Measurements from ENCODE around the gene ACAT1. TPM values are rescaled to one million over a fixed set of nuclear protein-coding genes. Genes with fewer than 3 reads are reported as not detected.

The ACAT1 gene
- total RNA-seq, 1 experiment from 2014 or later = 118 TPM

DNA sequence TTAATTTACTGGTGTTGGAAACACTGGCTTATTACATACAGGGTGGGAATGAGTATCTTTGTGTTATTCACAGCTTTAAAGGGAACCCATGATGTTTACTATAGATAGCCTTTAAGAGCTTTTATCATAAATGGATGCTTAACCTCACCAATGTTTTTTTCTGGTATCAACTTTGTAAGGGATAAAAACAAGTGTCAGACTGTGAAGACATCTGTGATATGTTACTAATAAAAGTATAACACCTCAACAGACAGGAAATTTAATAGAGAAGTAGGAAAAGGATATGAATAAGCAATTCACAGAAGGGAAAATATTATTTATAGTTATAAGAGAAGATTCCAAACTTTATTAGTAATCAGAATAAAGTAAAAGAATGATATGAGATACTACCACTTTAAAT, 46.3 kb downstream of the ACAT1 start:
- Histone ChIP-seq H3K27me3 (replicated peaks; ENCODE audit: insufficient read depth, low read depth, low read length, poor library complexity) (no peaks in the 10 kb centered on the region), H3K4me1 (ENCODE audit: insufficient read depth, low read length, poor library complexity, severe bottlenecking) (no peaks in the 10 kb centered on the region), H3K27ac (ENCODE audit: low read depth, low read length, poor library complexity, severe bottlenecking) (no peak overlapping the region), H3K9me3 (ENCODE audit: low read depth, low read length, poor library complexity, severe bottlenecking) (no peaks in the 10 kb centered on the region), H3K4me3 (ENCODE audit: low read depth, low read length, poor library complexity, severe bottlenecking) (no peak overlapping the region), H3K36me3 (ENCODE audit: insufficient read depth, low read length, poor library complexity, severe bottlenecking) (peaks cover 57% of the 10 kb centered on the region)
- POLR2A ChIA-PET (ENCODE audit: low non-redundant PET) = no interaction called here
- intact Hi-C loops (cut with micrococcal nuclease; ENCODE audit: unreplicated experiment) = no loop called here
- no peak for DNase-seq (ENCODE audit: low spot score)
- CTCF ChIA-PET = no interaction called here
- BruUV-seq (replicated peaks) = no TSS peak
- no peak for TF ChIP-seq EZH2 (IDR thresholded peaks at IDR 0.05; ENCODE audit: borderline replicate concordance, low read depth, low read length, poor library complexity, severe bottlenecking)
- TF ChIP-seq, protein P1, sequence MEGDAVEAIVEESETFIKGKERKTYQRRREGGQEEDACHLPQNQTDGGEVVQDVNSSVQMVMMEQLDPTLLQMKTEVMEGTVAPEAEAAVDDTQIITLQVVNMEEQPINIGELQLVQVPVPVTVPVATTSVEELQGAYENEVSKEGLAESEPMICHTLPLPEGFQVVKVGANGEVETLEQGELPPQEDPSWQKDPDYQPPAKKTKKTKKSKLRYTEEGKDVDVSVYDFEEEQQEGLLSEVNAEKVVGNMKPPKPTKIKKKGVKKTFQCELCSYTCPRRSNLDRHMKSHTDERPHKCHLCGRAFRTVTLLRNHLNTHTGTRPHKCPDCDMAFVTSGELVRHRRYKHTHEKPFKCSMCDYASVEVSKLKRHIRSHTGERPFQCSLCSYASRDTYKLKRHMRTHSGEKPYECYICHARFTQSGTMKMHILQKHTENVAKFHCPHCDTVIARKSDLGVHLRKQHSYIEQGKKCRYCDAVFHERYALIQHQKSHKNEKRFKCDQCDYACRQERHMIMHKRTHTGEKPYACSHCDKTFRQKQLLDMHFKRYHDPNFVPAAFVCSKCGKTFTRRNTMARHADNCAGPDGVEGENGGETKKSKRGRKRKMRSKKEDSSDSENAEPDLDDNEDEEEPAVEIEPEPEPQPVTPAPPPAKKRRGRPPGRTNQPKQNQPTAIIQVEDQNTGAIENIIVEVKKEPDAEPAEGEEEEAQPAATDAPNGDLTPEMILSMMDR (conservative IDR thresholded peaks at IDR 0.05; ENCODE audit: low read depth, low read length) = no peak

GRCh38 chr11:108170184-108170583, 48.8 kb downstream of the ACAT1 start:
- TF ChIP-seq EZH2 (IDR thresholded peaks at IDR 0.05; ENCODE audit: borderline replicate concordance, low read depth, low read length, poor library complexity, severe bottlenecking) = no peak
- TF ChIP-seq, protein P1 (conservative IDR thresholded peaks at IDR 0.05; ENCODE audit: low read depth, low read length) = no peak
- H3K4me3 ChIP-seq (ENCODE audit: low read depth, low read length, poor library complexity, severe bottlenecking) = no peak overlapping the region
- DNase-seq (ENCODE audit: low spot score) = no peak
- no TSS peak for BruUV-seq (replicated peaks)
- intact Hi-C loops (cut with micrococcal nuclease; ENCODE audit: unreplicated experiment) = no loop called here
- H3K9me3 ChIP-seq (ENCODE audit: low read depth, low read length, poor library complexity, severe bottlenecking) = no peaks in the 10 kb centered on the region
- peaks cover 69% of the 10 kb centered on the region for H3K36me3 ChIP-seq (ENCODE audit: insufficient read depth, low read length, poor library complexity, severe bottlenecking)
- ChIA-PET POLR2A (ENCODE audit: low non-redundant PET) (no interaction called here), CTCF (no interaction called here)
- no peaks in the 10 kb centered on the region for H3K27me3 ChIP-seq (replicated peaks; ENCODE audit: insufficient read depth, low read depth, low read length, poor library complexity)
- H3K27ac ChIP-seq (ENCODE audit: low read depth, low read length, poor library complexity, severe bottlenecking) = no peak overlapping the region
- H3K4me1 ChIP-seq (ENCODE audit: insufficient read depth, low read length, poor library complexity, severe bottlenecking) = no peaks in the 10 kb centered on the region

- Histone ChIP-seq H3K36me3 (ENCODE audit: insufficient read depth, low read length, poor library complexity, severe bottlenecking) (peaks cover 58% of the 10 kb centered on the region), H3K27ac (ENCODE audit: low read depth, low read length, poor library complexity, severe bottlenecking) (no peak overlapping the region), H3K4me1 (ENCODE audit: insufficient read depth, low read length, poor library complexity, severe bottlenecking) (no peaks in the 10 kb centered on the region), H3K4me3 (ENCODE audit: low read depth, low read length, poor library complexity, severe bottlenecking) (no peak overlapping the region), H3K9me3 (ENCODE audit: low read depth, low read length, poor library complexity, severe bottlenecking) (no peaks in the 10 kb centered on the region), H3K27me3 (replicated peaks; ENCODE audit: insufficient read depth, low read depth, low read length, poor library complexity) (no peaks in the 10 kb centered on the region)
- CTCF ChIA-PET = no interaction called here
- no peak for TF ChIP-seq EZH2 (IDR thresholded peaks at IDR 0.05; ENCODE audit: borderline replicate concordance, low read depth, low read length, poor library complexity, severe bottlenecking)
- TF ChIP-seq, protein P1 (conservative IDR thresholded peaks at IDR 0.05; ENCODE audit: low read depth, low read length) = no peak
- no TSS peak for BruUV-seq (replicated peaks)
- POLR2A ChIA-PET (ENCODE audit: low non-redundant PET) = no interaction called here
- DNase-seq (ENCODE audit: low spot score) = no peak
- intact Hi-C loops (cut with micrococcal nuclease; ENCODE audit: unreplicated experiment) = no loop called here
Observed at GRCh38 chr11:108177570-108177969, 56.2 kb downstream of the ACAT1 start.

Measured in A673 (cell line).